K562 (cell line): ENCODE data around the gene NOTCH1. TPM values are rescaled to one million over a fixed set of nuclear protein-coding genes. Genes with fewer than 3 reads are reported as not detected.

ENCODE experiments used
- BDP1 ChIP-seq: IDR thresholded peaks from 3 replicates; pipeline ENCODE4 v1.6.1; 2011; ENCODE audit not compliant: insufficient read length, insufficient read depth
- PHTF2 ChIP-seq: fragments of 250-450 bp; sonication (Bioruptor Pico); IDR thresholded peaks from 2 replicates; pipeline ENCODE4 v1.5.0; 2021; ENCODE audit warnings: mild to moderate bottlenecking
- RBFOX2 ChIP-seq: fragments of 200-400 bp; formaldehyde crosslinking; IDR thresholded peaks from 2 replicates; pipeline ENCODE4 v1.6.1; 2017; ENCODE audit warnings: low read depth, mild to moderate bottlenecking, low read length, moderate library complexity
- SIRT6 ChIP-seq: IDR thresholded peaks from one replicate; pipeline ENCODE4 v1.6.1; 2012; ENCODE audit warnings: low read depth, mild to moderate bottlenecking, control low read depth, inconsistent platforms, low read length, moderate library complexity
- SMARCB1 ChIP-seq: IDR thresholded peaks from 2 replicates; pipeline ENCODE4 v1.6.1; 2011; ENCODE audit warnings: improper control_type of control experiment, low read depth; ENCODE audit not compliant: insufficient read length
- SP2 ChIP-seq: IDR thresholded peaks from 2 replicates; pipeline ENCODE4 v1.6.1; 2011; ENCODE audit warnings: mild to moderate bottlenecking, low read depth, low read length, moderate library complexity; ENCODE audit not compliant: poor library complexity, severe bottlenecking; ENCODE audit errors: extremely low read depth
- TAF15 ChIP-seq: fragments of 200-400 bp; formaldehyde crosslinking; IDR thresholded peaks from 2 replicates; pipeline ENCODE4 v1.6.1; 2017; ENCODE audit warnings: mild to moderate bottlenecking, low read depth, low read length, moderate library complexity
- TARDBP ChIP-seq: fragments of 450-650 bp; IDR thresholded peaks from 2 replicates; pipeline ENCODE4 v1.6.1; 2016
- TEAD1 ChIP-seq, 2 experiments: fragments of 450-650 bp in 1 of 2; sonication (generic) in 1 of 2; formaldehyde crosslinking; IDR thresholded peaks; 2 replicates each; pipeline versions ENCODE4 v1.4.0 to v1.8.0; 2020 to 2022; ENCODE audit warnings: mild to moderate bottlenecking in 2 of 2, missing genetic modification reagents in 1 of 2
- XRCC4 ChIP-seq: IDR thresholded peaks from one replicate; pipeline ENCODE4 v1.6.1; 2011; ENCODE audit not compliant: insufficient read depth, insufficient read length; ENCODE audit errors: extremely low read depth
- ZKSCAN8 ChIP-seq: fragments of 200-800 bp; sonication (Bioruptor generic); IDR thresholded peaks from 2 replicates; pipeline ENCODE4 v1.6.1; 2016; ENCODE audit warnings: missing genetic modification characterization, missing compliant biosample characterization
- ZNF121 ChIP-seq: sonication (generic); formaldehyde crosslinking; conservative IDR thresholded peaks from 2 replicates; pipeline ENCODE4 v1.8.0; 2022; ENCODE audit warnings: missing genetic modification reagents
- ZNF140 ChIP-seq: fragments of 250-450 bp; sonication (Bioruptor Pico); IDR thresholded peaks from 2 replicates; pipeline ENCODE4 v1.8.0; 2021; ENCODE audit warnings: moderate library complexity, mild to moderate bottlenecking, inconsistent platforms
- ZNF197 ChIP-seq: fragments of 200-800 bp; sonication (Bioruptor generic); IDR thresholded peaks from 2 replicates; pipeline ENCODE4 v1.6.1; 2016; ENCODE audit warnings: low read depth, missing genetic modification characterization, missing compliant biosample characterization
- ZZZ3 ChIP-seq: fragments of 450-650 bp; IDR thresholded peaks from 2 replicates; pipeline ENCODE4 v1.6.1; 2016; ENCODE audit warnings: antibody characterized with exemption, mild to moderate bottlenecking, moderate library complexity
- polyA plus RNA-seq, 8 experiments: library from polyadenylated mRNA; depleted of rRNA in 4 of 8; stranded (reverse) in 5 of 8; unstranded in 3 of 8; fragments of >200 nt; fragmentation: Nextera tagmentation in 2 of 8; fragmentation: Illumina TruSeq in 1 of 8; extraction: Ambion mirVana in 2 of 8; extraction: Trizol in 1 of 8; gene quantifications; 2 replicates each; pipeline versions ENCODE4 v1.2.1 to v1.2.3, GENCODE V29; 2011 to 2014; ENCODE audit warnings: inconsistent platforms in 1 of 8, missing spikeins in 1 of 8
- total RNA-seq, 7 experiments: library from RNA; depleted of rRNA in 6 of 7; stranded (reverse); fragments of >200 nt in 6 of 7; fragmentation: Illumina TruSeq in 2 of 7; extraction: Trizol in 2 of 7; gene quantifications; 2 replicates each; pipeline versions ENCODE4 v1.2.1 to v1.2.3, GENCODE V29; 2011 to 2021; ENCODE audit warnings: low replicate concordance in 1 of 7
- TF ChIP-seq, protein P1 (sequence below): fragments of 250-450 bp; sonication (Bioruptor Pico); IDR thresholded peaks from 2 replicates; pipeline ENCODE4 v1.4.0; 2020; ENCODE audit warnings: mild to moderate bottlenecking, moderate library complexity
- TF ChIP-seq, protein P2 (sequence below), 2 experiments: IDR thresholded peaks in 1 of 2; conservative IDR thresholded peaks in 1 of 2; 2 replicates each; pipeline ENCODE4 v1.6.1; 2016; ENCODE audit warnings: low read depth in 2 of 2, mild to moderate bottlenecking in 1 of 2, missing compliant biosample characterization in 1 of 2, missing genetic modification characterization in 1 of 2, moderate library complexity in 1 of 2

Gene NOTCH1
- total and polyA plus RNA-seq, 9 of the 15 experiments (the other 6 are each of a cell fraction or from before 2014, with no cell fraction given) = 0.03 to 31.4 (median 2.3) TPM

DNA sequence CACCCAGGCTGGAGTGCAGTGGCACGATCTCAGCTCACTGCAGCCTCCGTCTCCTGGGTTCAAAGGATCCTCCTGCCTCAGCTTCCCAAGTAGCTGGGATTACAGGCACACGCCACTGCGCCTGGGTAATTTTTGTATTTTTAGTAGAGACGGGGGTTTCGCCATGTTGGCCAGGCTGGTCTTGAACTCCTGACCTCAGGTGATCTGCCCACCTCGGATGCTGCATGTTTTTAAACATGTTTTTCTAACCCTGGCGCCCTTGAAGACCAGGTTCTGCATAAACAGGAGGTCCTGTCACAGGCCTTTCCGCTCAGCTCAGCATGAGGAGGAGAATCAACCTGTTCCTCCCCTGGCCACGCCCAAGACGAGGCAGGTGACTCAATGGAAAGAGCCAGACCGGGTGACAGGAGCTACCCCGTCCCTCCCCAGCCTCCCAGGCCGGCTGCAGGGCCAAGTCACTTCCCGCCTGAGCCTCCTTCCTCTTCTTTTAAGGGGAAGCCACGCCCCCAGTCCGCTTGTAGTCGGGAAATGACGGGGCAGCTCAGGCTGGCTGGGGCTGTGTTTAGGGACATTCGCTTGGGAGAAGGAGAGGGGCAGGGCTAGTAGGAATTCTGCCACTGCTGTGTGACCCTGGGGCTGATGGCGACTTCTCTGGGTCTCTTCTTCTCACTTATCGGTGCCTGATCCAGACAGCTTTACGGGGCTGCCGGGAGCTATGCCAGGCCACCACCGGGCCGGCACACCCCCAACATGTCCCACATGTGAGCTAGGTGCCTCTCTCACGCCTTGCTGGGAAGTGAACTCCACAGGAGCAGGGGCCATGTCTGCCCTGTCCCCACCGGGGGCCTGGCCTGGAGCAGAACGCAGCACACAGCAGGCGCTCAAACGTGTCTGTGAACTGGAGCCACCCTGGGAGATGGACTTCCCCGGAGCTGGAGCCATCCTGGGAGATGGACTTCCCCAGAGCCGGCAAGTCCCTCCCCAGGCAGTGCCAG lies 6.1 kb downstream of the NOTCH1 start (continued):
- TF ChIP-seq TEAD1 (CRISPR knock-in tag; IDR thresholded peaks at IDR 0.05) (no peak), ZKSCAN8 (peak; percentile 87), XRCC4 (no peak), PHTF2 (CRISPR knock-in tag) (no peak), ZNF121 (no peak), TARDBP (no peak), BDP1 (no peak), ZZZ3 (no peak), SP2 (no peak), ZNF197 (no peak), SMARCB1 (no peak), SIRT6 (no peak), RBFOX2 (peak; percentile 55), ZNF140 (CRISPR knock-in tag) (no peak), TAF15 (no peak)
- TF ChIP-seq, protein P1, sequence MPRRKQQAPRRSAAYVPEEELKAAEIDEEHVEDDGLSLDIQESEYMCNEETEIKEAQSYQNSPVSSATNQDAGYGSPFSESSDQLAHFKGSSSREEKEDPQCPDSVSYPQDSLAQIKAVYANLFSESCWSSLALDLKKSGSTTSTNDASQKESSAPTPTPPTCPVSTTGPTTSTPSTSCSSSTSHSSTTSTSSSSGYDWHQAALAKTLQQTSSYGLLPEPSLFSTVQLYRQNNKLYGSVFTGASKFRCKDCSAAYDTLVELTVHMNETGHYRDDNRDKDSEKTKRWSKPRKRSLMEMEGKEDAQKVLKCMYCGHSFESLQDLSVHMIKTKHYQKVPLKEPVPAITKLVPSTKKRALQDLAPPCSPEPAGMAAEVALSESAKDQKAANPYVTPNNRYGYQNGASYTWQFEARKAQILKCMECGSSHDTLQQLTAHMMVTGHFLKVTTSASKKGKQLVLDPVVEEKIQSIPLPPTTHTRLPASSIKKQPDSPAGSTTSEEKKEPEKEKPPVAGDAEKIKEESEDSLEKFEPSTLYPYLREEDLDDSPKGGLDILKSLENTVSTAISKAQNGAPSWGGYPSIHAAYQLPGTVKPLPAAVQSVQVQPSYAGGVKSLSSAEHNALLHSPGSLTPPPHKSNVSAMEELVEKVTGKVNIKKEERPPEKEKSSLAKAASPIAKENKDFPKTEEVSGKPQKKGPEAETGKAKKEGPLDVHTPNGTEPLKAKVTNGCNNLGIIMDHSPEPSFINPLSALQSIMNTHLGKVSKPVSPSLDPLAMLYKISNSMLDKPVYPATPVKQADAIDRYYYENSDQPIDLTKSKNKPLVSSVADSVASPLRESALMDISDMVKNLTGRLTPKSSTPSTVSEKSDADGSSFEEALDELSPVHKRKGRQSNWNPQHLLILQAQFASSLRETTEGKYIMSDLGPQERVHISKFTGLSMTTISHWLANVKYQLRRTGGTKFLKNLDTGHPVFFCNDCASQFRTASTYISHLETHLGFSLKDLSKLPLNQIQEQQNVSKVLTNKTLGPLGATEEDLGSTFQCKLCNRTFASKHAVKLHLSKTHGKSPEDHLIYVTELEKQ (CRISPR knock-in tag) = no peak
- TF ChIP-seq, protein P2, sequence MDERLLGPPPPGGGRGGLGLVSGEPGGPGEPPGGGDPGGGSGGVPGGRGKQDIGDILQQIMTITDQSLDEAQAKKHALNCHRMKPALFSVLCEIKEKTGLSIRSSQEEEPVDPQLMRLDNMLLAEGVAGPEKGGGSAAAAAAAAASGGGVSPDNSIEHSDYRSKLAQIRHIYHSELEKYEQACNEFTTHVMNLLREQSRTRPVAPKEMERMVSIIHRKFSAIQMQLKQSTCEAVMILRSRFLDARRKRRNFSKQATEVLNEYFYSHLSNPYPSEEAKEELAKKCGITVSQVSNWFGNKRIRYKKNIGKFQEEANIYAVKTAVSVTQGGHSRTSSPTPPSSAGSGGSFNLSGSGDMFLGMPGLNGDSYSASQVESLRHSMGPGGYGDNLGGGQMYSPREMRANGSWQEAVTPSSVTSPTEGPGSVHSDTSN (CRISPR knock-in tag; IDR thresholded peaks at IDR 0.05; ENCODE audit: low read depth) = no peak
- TF ChIP-seq, protein P2 (tag; conservative IDR thresholded peaks at IDR 0.05; ENCODE audit: low read depth) = no peak
